GM21390 (cell line): ENCODE data around the gene ZFP36.
A peak's percentile ranks its signal among the peaks of the same experiment; 100 is the strongest.

Experiments
- ATAC-seq: cut with Tn5 transposase; IDR thresholded peaks from one replicate; pipeline ENCODE4 v1.9.1; 2021; ENCODE audit not compliant: unreplicated experiment

The ZFP36 gene

DNA sequence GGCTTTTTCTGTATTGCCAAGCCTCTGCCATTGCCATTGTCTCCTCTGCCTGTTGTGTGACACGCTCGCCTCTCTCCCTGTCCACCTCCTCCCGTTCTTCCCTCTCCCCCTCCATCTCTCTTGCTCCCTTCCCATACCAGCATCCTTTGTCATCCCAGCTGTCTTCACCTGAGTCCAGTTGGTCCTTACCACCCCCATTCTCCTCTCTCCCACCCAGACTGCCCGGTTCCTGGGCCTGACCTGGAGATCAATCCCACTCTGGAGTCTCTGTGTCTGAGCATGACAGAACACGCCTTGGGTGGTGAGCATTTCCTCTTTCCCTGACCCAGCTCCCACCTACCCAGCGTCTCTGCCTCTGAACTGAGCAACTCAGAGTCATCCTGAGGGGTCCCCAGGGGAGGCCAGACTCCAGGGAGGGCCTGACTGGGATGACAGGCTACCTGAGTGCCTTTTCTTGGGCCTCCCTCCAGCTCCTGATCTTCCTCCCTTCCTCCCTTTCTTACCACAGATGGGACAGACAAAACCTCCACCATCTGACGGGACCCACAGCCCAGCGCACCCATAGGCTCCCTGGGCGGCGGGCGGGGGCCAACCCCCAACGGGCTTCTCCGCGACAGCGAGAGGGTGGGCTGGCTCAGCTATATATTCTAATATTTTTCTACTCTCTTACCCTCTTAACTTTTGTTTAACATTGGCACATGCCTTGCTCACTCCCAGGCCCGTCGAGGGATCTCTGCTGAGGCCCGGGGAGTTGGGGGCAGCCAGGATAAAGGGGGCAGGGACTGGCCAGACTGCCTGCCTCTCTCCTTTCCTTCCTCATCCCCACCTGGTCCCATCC, 23.4 kb upstream of the ZFP36 start:
- ATAC-seq, result no peak

DNA sequence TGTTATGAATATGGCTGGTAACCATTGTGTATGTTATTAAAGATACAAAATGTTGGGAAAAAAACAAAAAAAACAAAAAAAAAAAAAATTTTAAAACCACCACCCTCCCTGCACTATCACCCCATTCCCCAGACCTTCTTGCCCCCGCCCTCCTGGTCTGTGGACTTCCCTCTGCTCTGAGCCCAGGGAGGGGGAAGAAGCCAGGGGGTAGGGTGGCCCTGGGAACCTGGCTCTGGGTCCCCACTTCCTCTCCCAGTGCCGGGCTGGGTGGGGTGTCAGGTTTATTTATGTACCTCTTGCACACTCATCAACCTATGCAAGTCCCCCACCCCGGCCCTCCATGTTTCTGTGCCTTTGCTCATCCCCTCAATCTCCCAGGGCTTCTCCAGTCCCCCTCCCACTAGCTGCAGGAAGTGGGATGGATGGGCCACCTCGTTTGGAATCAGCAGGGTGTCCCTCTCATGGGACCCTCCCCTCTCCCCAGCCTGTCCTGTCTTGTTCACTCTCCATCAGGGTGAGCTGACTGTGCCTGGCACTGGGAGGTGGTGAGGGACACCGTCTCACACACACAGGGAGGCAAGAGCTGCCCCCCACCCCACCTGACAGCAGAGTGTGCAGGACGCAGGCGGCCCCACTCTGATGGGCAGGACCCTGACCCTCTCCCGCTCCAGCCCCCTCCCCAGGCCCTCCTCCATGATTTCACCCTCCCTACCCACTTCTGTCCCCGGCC, 21.6 kb upstream of the ZFP36 start:
- ATAC-seq, result no peak

DNA sequence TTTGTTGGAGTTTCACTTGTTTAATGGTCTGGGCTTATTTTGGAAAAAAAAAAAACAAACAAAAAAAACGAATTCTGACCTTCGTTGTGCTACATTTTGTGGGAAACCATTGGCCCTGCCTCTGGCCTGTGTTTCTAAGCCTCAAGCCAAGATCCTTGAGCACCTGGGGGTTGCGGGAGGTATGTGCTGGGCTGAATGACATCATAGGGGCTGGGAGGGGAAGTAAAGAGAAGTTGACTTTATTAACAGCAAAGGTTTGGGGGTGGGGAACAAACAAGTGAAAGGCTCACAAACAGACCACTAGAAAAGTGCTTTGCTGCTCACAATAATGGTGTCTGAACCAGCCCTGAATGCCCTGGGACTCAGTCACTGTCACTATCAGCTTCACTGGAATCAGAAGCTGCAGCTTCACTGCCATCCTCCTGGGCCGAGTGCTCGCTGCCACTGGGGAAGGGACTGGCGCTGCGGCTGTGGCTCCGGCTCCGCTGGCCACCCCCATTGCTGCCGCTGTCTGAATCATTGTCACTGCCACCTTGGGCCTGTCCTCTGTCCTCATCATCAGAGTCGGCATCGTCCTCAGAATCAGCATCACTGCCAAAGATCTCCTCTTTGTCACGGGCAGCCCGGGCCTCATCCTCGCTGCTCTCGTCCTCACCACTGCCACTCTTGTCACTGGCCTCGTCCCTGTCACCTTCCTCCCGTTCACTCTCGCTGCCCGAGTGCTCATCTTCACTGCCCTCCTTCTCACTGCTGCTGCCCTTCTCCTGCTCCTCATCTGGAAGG, 20.8 kb upstream of the ZFP36 start:
- ATAC-seq, result no peak

DNA sequence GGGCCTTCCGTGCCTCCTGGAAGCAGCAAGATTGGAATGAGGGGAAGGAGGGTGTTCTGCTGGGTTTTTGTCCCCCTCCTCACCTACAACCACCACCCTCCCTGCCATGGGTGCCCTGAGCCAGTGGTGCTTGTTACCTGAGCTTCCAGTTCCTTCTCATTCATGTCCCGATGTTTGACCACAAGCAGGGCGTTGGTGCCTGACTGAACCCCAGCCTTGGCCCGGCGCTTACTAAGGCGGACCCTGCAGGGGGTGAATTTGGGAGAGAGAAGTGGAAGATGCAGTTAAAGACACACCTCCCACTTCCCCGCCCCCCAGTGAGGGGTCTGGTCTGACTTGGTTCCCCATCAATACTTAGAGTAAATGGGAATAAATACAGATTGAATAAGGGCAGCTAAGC, 20.1 kb upstream of the ZFP36 start:
- ATAC-seq, result no peak

DNA sequence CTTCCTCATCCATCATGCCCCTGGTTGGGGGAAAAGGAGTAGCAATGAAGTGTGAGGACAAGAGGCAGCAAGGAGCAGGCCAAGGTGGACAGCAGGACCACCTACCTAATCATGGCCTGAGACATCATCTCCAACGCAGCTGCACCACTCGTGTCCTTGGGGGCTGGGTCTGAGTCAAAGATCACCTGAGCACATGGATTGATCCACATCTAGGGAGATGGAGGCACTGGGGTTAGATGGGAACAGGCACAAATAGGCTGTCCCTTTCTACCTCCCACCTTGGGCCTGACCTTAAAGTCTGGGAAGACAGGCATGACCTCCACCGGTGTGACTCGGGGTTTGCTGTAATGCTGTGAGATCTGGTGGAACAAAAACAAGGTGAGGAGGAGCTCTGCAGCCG, 18.0 kb upstream of the ZFP36 start:
- ATAC-seq, result no peak

DNA sequence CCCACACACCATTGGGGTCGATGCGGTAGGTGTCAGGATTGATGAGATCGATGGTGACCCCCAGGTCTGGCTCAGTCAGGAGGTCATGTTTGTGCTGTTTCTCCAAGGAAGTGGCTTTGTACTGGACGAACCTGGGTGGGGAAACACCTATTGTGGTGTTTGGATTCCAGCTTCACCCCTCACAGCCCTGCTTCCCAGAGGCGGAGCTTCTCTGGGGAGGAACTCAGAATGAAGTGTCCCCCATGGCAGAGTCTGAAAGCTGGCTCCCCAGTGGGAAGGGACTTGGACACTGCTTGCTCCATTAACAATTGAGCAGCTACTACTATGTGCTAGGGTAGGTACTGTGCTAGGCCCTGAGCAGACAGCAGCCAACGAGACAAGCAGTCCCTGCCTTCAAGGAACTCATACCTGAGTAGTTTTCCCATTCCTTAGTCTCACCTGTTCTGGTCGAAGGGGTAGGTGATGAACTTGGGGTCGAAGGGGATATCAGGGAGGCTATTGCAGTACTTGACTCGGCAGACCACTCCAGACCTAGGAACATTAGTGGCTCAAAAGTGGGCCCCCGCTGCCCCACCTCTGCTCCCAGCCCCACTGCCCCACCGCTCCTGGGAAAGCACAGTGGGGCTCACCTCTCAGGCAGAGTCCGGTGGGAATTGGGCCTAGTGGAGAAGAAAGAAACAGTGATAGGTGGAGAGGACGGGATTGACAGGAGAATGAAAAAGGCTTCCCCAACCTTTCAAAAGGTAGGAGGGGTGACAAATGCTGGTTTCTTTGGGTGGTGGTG, 16.8 kb upstream of the ZFP36 start:
- ATAC-seq, result no peak

GRCh38 chr19:39390451-39390750, 16.2 kb upstream of the ZFP36 start:
- no peak for ATAC-seq

DNA sequence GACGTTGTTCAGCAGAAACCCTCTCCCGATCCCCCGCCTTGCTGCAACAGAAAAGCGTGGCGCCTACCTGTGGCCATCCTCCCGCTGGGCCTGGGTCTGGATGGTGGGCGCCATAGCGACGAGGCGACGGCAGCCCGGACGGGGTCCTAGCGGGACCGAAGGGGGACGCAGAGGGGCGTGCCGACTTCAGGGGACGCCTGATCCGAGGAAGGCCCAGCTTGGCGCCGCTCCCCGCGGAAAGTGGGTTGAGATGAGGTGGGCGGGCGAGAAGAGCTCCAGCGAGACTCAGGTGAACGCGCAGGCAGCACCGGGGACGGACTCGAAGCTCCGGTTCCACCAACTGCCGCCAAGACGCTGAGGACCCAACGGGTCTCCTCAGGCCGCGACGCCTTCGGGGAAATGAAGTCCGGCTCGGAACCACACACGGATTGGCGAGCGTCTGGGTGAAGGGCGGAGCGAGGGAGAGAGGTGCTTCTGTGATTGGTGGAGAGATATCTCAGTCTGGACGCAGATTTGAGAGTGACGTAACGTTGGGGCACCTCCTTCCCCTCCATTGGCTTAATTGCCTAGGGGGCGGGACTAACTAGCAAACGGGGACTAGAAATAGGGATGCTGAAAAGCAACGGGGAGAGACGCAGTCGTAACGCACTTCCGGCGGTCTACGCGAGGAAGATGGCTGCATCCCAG, 15.8 kb upstream of the ZFP36 start, which contains the start of the genes MED29 and PAF1:
Gene MED29 (plus strand): TSS at position 628 of the 687 bp plus-strand sequence. CDS start 45 bp downstream, at position 673.
Gene PAF1 (minus strand): TSS at position 356 of the 687 bp plus-strand sequence. CDS start 242 bp downstream, at position 114.
- peak; percentile 85 for ATAC-seq

DNA sequence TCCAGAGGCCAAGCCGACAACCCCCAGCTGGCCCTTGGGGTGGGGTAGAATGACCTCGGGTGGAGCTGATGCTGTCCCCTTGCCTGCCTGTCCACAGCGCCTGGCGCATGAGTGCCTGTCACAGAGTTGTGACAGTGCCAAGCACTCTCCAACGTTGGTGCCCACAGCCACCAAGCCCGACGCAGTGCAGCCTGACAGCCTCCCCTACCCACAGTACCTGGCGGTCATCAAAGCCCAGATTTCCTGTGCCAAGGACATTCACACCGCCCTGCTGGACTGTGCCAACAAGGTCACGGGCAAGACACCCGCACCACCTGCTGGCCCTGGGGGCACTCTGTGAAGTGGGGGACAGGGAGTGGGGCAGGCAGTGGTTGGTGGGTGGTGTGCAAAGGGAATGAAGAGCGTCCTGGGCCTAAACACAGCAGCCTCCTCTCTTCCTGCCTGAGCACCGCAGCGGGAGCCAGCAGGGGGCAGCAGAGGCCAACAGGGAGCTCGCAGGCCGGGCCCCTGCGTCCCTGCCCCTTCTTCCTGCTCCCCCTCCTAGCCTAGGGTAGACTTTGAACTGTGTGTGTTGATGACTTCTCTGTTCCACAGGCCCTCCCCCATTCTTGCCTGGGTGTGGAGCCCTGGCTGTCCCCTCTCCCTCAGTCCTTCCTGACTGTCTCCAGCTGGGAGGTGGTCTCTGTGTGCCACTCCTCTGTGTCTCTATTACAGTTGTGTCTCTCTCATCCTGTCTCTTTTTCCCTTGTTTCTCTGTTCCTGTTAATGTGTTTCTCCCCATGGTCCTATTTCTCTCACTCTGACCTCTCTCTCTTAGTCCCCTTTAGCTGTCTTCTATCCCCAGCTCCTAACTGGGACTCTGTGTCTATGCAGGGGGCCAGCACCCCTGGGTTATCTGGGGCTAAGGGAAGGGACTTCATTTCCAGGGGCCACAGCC, 9.0 kb upstream of the ZFP36 start:
- peak; percentile 37 for ATAC-seq

GRCh38 chr19:39398297-39398864, 8.3 kb upstream of the ZFP36 start:
- no peak for ATAC-seq

DNA sequence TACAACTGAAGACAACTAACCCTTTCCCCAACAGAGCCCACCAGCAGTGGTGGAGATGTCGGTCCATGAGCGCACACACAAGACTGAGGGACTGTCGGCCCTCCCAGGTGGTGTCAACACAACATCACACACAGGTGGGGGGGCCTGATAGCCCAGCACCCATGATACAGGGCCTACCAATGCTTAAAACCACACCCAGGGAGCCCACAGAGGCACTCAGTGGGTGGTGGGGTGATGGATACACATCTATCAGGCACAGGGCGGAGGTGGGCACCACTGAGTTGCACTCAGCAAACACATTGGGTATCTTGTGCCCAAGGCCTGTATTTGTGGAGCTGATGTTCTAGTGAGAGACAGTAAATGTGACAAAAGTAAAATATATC, 7.0 kb upstream of the ZFP36 start:
- no peak for ATAC-seq

DNA sequence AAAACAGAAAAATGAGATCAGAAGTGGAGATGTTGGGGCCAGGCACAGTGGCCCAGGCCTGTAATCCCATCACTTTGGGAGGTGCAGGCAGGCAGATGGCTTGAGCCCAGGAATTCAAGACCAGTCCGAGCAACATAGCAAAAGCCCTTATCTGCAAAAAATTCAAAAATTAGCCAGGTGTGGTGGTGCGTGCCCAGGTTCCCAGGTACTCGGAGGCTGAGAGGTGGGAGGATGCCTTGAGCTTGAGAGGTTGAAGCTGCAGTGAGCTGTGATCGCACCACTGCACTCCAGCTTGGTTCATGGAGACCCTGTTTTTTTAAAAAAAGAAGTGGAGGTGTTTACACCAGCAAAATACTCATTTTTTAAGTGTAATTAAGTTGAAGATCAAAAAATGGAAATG, 6.6 kb upstream of the ZFP36 start:
- ATAC-seq, result no peak

DNA sequence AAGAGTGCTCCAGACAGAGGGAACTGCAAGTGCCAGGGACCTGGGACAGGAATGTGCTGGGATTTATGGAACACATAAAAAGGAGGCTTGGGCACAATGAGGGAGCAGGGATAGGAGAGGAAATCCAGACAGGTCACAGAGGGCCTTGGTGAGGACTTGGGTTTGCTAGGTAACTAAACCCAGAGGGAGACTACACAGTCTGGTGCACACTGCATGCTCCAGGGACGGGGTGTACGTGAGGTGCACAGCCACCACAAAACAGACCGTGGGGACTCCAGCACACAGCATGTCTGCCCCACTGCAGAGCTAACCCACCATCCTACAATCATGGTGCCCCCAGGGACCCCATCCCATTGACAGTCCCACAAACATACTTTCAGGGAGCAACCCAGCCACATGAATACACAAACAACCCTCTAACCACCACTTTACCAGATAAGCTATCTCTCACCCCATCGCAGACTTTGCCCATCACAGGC, 5.5 kb upstream of the ZFP36 start:
- ATAC-seq, result no peak

- peak; percentile 29 for ATAC-seq
Observed at GRCh38 chr19:39401549-39402345, 4.9 kb upstream of the ZFP36 start.

- ATAC-seq, result no peak
Observed at GRCh38 chr19:39402346-39403300, 4.0 kb upstream of the ZFP36 start.
